Upper lobe of right lung (tissue), 1 donor: ENCODE results near the gene SFMBT1. TPM values are rescaled to one million over a fixed set of nuclear protein-coding genes. Genes with fewer than 3 reads are reported as not detected.

ENCODE experiments used
- ATAC-seq: fragments of 200-7000 bp; cut with Tn5 transposase; one replicate; pipeline ENCODE4 v1.9.1; 2020; ENCODE audit warnings: mild to moderate bottlenecking, moderate library complexity
- DNase-seq: peaks from one replicate; pipeline ENCODE4 v3.0.0-alpha.2; 2020
- H3K27ac ChIP-seq: fragments of 200-600 bp; one replicate; pipeline ENCODE4 v1.8.0; 2022
- H3K27me3 ChIP-seq: fragments of 200-600 bp; one replicate; pipeline ENCODE4 v1.8.0; 2022; ENCODE audit warnings: mild to moderate bottlenecking
- H3K36me3 ChIP-seq: fragments of 200-600 bp; one replicate; pipeline ENCODE4 v1.8.0; 2022
- H3K4me1 ChIP-seq: fragments of 200-600 bp; one replicate; pipeline ENCODE4 v1.8.0; 2022
- H3K4me3 ChIP-seq: fragments of 200-600 bp; one replicate; pipeline ENCODE4 v1.8.0; 2022; ENCODE audit warnings: mild to moderate bottlenecking
- H3K9me3 ChIP-seq: fragments of 200-600 bp; one replicate; pipeline ENCODE4 v1.8.0; 2022
- intact Hi-C: fragments of 100-400 bp; cut with DNase I; formaldehyde crosslinking; loops from one replicate; pipeline ENCODE4 v1.11.0; 2022
- total RNA-seq: library from RNA; stranded (reverse); fragmentation: NEBNext Ultra II Directional; extraction: Animal tissue kit (Norgen Biotek cat#: 25700); gene quantifications from one replicate; pipeline ENCODE4 v1.2.1, GENCODE V29; 2021
- TF ChIP-seq, protein P1 (sequence below): fragments of 200-600 bp; IDR thresholded peaks from one replicate; pipeline ENCODE4 v1.8.0; 2022; ENCODE audit warnings: antibody characterized with exemption
- donor health status: DM: no; HTN: yes; CAD: no; lungs with severe emphysema.

The SFMBT1 gene
- total RNA-seq, 1 donor from 2014 or later, result 17.2 TPM

DNA sequence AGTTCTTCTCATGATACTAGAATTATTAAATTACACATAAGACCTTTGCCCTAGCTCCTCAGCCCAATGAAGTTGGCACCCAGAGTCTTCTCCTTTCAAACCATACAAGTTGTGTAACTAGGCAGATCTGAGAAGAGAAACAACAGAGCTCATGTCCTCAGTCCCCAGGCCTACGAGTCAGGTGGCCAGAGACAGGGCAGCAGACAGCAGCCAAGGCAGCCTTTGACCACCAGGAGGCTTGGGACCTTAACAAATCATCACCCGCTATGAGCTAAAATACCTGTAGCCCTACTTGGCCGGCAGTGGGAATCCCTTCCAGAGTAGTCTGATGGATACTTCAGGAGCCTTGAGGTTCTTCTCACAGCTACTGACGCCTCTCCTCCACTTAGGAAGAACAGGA is 166.8 kb downstream of the SFMBT1 start:
- DNase-seq (no peak), ATAC-seq (peak; percentile 72)
- intact Hi-C loops, result no loop called here
- no peak overlapping the region for H3K27ac ChIP-seq
- H3K4me3 ChIP-seq, result no peak overlapping the region
- H3K4me1 ChIP-seq, result peaks cover 7% of the 10 kb centered on the region
- H3K9me3 ChIP-seq, result no peaks in the 10 kb centered on the region
- TF ChIP-seq, protein P1, sequence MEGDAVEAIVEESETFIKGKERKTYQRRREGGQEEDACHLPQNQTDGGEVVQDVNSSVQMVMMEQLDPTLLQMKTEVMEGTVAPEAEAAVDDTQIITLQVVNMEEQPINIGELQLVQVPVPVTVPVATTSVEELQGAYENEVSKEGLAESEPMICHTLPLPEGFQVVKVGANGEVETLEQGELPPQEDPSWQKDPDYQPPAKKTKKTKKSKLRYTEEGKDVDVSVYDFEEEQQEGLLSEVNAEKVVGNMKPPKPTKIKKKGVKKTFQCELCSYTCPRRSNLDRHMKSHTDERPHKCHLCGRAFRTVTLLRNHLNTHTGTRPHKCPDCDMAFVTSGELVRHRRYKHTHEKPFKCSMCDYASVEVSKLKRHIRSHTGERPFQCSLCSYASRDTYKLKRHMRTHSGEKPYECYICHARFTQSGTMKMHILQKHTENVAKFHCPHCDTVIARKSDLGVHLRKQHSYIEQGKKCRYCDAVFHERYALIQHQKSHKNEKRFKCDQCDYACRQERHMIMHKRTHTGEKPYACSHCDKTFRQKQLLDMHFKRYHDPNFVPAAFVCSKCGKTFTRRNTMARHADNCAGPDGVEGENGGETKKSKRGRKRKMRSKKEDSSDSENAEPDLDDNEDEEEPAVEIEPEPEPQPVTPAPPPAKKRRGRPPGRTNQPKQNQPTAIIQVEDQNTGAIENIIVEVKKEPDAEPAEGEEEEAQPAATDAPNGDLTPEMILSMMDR, result no peak
- H3K36me3 ChIP-seq, result no peaks in the 10 kb centered on the region
- H3K27me3 ChIP-seq, result no peaks in the 10 kb centered on the region

DNA sequence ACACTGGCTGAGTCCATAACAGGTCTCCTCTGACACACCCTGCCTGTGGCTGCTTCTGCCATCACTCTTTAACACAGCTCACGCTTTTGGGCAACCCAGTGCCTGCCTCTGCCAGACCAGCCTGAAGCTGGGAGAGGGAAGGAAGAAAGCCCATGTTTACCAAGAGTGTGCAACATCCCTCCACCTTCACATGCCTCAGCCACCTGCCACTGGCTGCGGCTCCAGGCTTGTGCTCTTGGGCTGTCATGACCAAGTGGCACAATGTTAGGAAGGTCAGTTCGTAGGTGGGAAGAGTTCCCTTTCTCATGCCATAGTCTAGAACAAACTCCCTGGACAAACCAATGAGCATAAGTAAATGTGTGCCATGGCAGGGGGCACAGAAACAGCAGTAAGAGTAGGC is 168.8 kb downstream of the SFMBT1 start:
- TF ChIP-seq, protein P1, result no peak
- H3K9me3 ChIP-seq, result no peaks in the 10 kb centered on the region
- no peak for ATAC-seq
- peaks cover 12% of the 10 kb centered on the region for H3K4me1 ChIP-seq
- H3K27me3 ChIP-seq, result no peaks in the 10 kb centered on the region
- H3K4me3 ChIP-seq, result no peak overlapping the region
- intact Hi-C loops, result no loop called here
- H3K36me3 ChIP-seq, result no peaks in the 10 kb centered on the region
- H3K27ac ChIP-seq, result no peak overlapping the region
- DNase-seq, result no peak

DNA sequence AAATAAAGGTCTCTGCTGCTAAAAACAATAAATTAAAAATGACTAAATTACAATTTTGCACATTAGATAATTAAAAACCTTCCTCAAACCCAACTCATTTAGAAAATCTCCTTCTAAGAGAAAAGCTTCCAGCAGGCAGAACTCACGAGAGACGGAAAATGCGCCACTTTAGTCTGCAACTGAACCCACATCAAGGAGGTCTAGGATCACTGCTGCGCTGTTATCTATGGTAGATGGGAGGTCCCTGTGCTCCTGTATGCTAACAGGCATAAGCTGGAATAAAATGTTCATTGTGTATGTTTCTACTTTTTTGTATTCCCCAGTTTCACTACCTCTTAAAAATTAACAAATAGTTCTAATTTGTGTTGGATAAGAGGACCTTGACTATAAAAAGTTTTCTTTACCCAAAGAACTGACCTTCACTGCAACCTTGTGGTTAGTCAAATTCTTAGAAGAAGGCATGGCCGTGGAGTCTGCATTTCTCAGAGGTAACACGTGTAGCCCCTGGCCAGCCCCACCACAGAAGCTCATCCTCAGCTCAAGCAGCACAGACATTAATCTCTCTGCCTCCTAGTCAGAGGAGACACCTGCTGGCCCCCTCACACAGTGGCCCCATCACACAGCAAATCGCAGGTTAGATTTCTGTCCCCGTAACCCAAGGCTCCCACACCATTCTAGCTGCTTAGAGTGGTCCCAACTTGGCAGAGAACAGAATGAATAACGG is 170.8 kb downstream of the SFMBT1 start:
- Histone ChIP-seq H3K27me3 (no peaks in the 10 kb centered on the region), H3K4me3 (no peak overlapping the region), H3K9me3 (no peaks in the 10 kb centered on the region), H3K36me3 (no peaks in the 10 kb centered on the region), H3K27ac (no peak overlapping the region), H3K4me1 (peaks cover 12% of the 10 kb centered on the region)
- no peak for DNase-seq
- TF ChIP-seq, protein P1, result no peak
- intact Hi-C loops, result no loop called here
- no peak for ATAC-seq

DNA sequence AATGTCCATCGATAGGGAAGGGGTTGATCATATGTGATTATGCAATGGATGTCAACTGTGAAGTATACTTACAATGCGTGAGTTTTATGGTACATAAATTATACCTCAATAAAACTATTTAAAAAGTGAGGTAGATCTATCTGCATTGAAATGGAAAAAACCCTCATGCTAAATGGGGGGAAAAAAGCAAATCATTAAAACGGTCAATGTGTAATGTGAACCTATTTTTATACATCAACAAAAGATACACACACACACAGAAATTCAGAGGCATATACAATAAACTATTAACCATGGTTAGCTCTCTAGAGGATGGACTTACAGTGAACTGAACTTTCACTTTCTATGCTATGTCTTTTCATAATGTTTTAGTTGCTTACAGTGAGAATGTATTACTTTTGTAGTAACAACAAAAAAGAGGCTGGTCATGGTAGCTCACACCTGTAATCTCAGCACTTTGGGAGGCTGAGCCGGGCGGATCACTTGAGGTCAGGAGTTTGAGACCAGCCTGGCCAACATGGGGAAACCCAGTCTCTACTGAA is 171.6 kb downstream of the SFMBT1 start:
- no peaks in the 10 kb centered on the region for H3K27me3 ChIP-seq
- H3K27ac ChIP-seq, result no peak overlapping the region
- no peaks in the 10 kb centered on the region for H3K9me3 ChIP-seq
- DNase-seq, result no peak
- ATAC-seq, result no peak
- no peak overlapping the region for H3K4me3 ChIP-seq
- TF ChIP-seq, protein P1, result no peak
- H3K4me1 ChIP-seq, result peaks cover 12% of the 10 kb centered on the region
- no peaks in the 10 kb centered on the region for H3K36me3 ChIP-seq
- intact Hi-C loops, result no loop called here

DNA sequence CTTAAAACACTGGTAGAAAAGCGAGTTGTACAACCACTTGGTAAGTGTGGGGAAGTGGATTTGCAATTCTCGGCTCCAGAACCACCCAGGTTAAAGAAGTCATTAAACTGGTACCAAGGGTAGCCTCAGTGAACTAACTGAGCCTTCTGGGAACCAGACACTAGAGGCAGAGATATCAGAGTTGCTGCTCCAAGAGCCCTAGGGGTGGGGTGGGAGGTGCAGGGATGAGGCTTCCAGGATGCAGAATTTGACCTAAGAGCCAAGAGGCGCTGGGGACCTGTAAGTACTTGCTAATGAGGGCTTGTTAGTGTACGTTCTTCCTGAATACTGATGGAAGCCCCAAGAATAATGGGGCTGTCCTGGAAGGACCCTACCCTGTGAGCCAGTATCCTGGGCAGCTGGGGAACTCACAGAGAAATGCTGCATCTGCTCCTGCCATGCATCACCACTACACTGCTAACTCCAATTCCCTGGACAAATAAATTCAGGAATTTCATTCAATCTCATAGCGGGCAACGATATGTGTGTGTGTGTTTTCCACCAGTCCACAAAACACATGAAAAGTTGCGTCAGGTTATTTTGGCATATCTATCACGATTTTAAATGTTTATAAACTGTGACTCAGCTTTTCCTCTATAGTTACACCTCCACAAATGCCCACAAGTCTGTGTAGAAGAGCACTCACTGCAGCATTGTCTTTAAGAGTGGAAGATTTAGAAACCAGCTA is 172.3 kb downstream of the SFMBT1 start:
- Histone ChIP-seq H3K27me3 (no peaks in the 10 kb centered on the region), H3K36me3 (no peaks in the 10 kb centered on the region), H3K9me3 (no peaks in the 10 kb centered on the region), H3K4me3 (no peak overlapping the region), H3K27ac (no peak overlapping the region), H3K4me1 (peaks cover 12% of the 10 kb centered on the region)
- TF ChIP-seq, protein P1, result no peak
- no peak for ATAC-seq
- intact Hi-C loops, result no loop called here
- no peak for DNase-seq
